Liver (tissue), 9 donors: Measurements from ENCODE around the gene GRK5. TPM values are rescaled to one million over a fixed set of nuclear protein-coding genes. Genes with fewer than 3 reads are reported as not detected.

Source experiments
- DNase-seq: peaks from one replicate; pipeline ENCODE4 v3.0.0-alpha.2; 2017; ENCODE audit warnings: low spot score
- H3K27ac ChIP-seq, 2 donors: one replicate each; pipeline ENCODE4 v1.7.0; 2013; ENCODE audit warnings: inconsistent platforms in 2 of 2, low read length in 2 of 2, control low read depth in 1 of 2, low read depth in 1 of 2, mild to moderate bottlenecking in 1 of 2
- H3K27me3 ChIP-seq, 4 donors: one replicate each; pipeline versions ENCODE4 v1.6.1 to v1.7.0; 2013; ENCODE audit warnings: low read length in 3 of 4, inconsistent platforms in 1 of 4, mild to moderate bottlenecking in 1 of 4, moderate library complexity in 1 of 4; ENCODE audit not compliant: control insufficient read depth in 4 of 4, insufficient read depth in 4 of 4
- H3K36me3 ChIP-seq, 4 donors: one replicate each; pipeline versions ENCODE4 v1.6.1 to v1.7.0; 2013; ENCODE audit warnings: low read length in 3 of 4, mild to moderate bottlenecking in 3 of 4, low read depth in 1 of 4, moderate library complexity in 1 of 4; ENCODE audit not compliant: control insufficient read depth in 4 of 4, insufficient read depth in 3 of 4
- H3K4me1 ChIP-seq, 4 donors: one replicate each; pipeline versions ENCODE4 v1.6.1 to v1.7.0; 2013; ENCODE audit warnings: low read length in 3 of 4, mild to moderate bottlenecking in 3 of 4, moderate library complexity in 1 of 4; ENCODE audit not compliant: control insufficient read depth in 4 of 4, insufficient read depth in 4 of 4
- H3K4me3 ChIP-seq, 3 donors: one replicate each; pipeline versions ENCODE4 v1.6.1 to v1.7.0; 2013; ENCODE audit warnings: low read length in 3 of 3, control low read depth in 1 of 3, low read depth in 1 of 3, mild to moderate bottlenecking in 1 of 3
- H3K9ac ChIP-seq, 2 donors: one replicate each; pipeline ENCODE4 v1.7.0; 2013; ENCODE audit warnings: low read length in 2 of 2, mild to moderate bottlenecking in 2 of 2, moderate library complexity in 2 of 2, control low read depth in 1 of 2, low read depth in 1 of 2
- H3K9me3 ChIP-seq, 4 donors: one replicate each; pipeline versions ENCODE4 v1.6.1 to v1.7.0; 2013; ENCODE audit warnings: low read length in 3 of 4; ENCODE audit not compliant: control insufficient read depth in 4 of 4
- ATF3 ChIP-seq: IDR thresholded peaks from 2 replicates; pipeline ENCODE4 v1.6.1; 2016; ENCODE audit warnings: antibody characterized with exemption
- CTCF ChIP-seq: fragments of 150-350 bp; IDR thresholded peaks from 2 replicates; pipeline ENCODE4 v1.5.1; 2017; ENCODE audit warnings: improper control_type of control experiment, low read depth, low read length; ENCODE audit not compliant: missing input control
- EGR1 ChIP-seq, 2 donors: IDR thresholded peaks; 2 replicates each; pipeline ENCODE4 v1.6.1; 2016 to 2018; ENCODE audit warnings: antibody characterized with exemption in 2 of 2, low read depth in 2 of 2
- FOXA1 ChIP-seq: IDR thresholded peaks from 2 replicates; pipeline ENCODE4 v1.6.1; 2016; ENCODE audit warnings: antibody characterized with exemption
- FOXA2 ChIP-seq: IDR thresholded peaks from 2 replicates; pipeline ENCODE4 v1.6.1; 2016; ENCODE audit warnings: antibody characterized with exemption
- GABPA ChIP-seq, 2 donors: IDR thresholded peaks in 1 of 2; conservative IDR thresholded peaks in 1 of 2; 2 replicates each; pipeline ENCODE4 v1.6.1; 2016; ENCODE audit warnings: antibody characterized with exemption in 2 of 2, mild to moderate bottlenecking in 1 of 2, moderate library complexity in 1 of 2
- HNF4A ChIP-seq, 2 donors: conservative IDR thresholded peaks; 2 replicates each; pipeline ENCODE4 v1.6.1; 2016; ENCODE audit warnings: antibody characterized with exemption in 2 of 2, mild to moderate bottlenecking in 2 of 2
- HNF4G ChIP-seq: IDR thresholded peaks from 2 replicates; pipeline ENCODE4 v1.6.1; 2016; ENCODE audit warnings: antibody characterized with exemption
- JUND ChIP-seq, 2 donors: IDR thresholded peaks; 2 replicates each; pipeline ENCODE4 v1.6.1; 2016; ENCODE audit warnings: antibody characterized with exemption in 2 of 2
- MAX ChIP-seq: IDR thresholded peaks from 2 replicates; pipeline ENCODE4 v1.6.1; 2016; ENCODE audit warnings: antibody characterized with exemption
- NR2F2 ChIP-seq: IDR thresholded peaks from 2 replicates; pipeline ENCODE4 v1.6.1; 2016; ENCODE audit warnings: antibody characterized with exemption
- RAD21 ChIP-seq, 2 donors: IDR thresholded peaks; 2 replicates each; pipeline ENCODE4 v1.6.1; 2016; ENCODE audit warnings: antibody characterized with exemption in 2 of 2, mild to moderate bottlenecking in 2 of 2
- REST ChIP-seq: IDR thresholded peaks from 2 replicates; pipeline ENCODE4 v1.6.1; 2016; ENCODE audit warnings: antibody characterized with exemption, mild to moderate bottlenecking
- RXRA ChIP-seq, 2 donors: IDR thresholded peaks; 2 replicates each; pipeline ENCODE4 v1.6.1; 2017 to 2018; ENCODE audit warnings: antibody characterized with exemption in 2 of 2, mild to moderate bottlenecking in 1 of 2
- SP1 ChIP-seq: IDR thresholded peaks from 2 replicates; pipeline ENCODE4 v1.6.1; 2018; ENCODE audit warnings: antibody characterized with exemption, mild to moderate bottlenecking
- TAF1 ChIP-seq: conservative IDR thresholded peaks from 2 replicates; pipeline ENCODE4 v1.6.1; 2016; ENCODE audit warnings: antibody characterized with exemption, mild to moderate bottlenecking
- YY1 ChIP-seq: IDR thresholded peaks from 2 replicates; pipeline ENCODE4 v1.6.1; 2016; ENCODE audit warnings: antibody characterized with exemption, mild to moderate bottlenecking
- WGBS: extraction: QIAGEN DNeasy Blood & Tissue Kit; methylation state at CpG from one replicate; pipeline ENCODE4 v1.1.7; 2013; 5-methylcytosine and 5-hydroxymethylcytosine counted together
- polyA plus RNA-seq, 2 donors: library from polyadenylated mRNA; stranded (reverse) in 1 of 2; unstranded in 1 of 2; fragments of 200-250 nt in 1 of 2; fragments of >200 nt in 1 of 2; fragmentation: Nextera tagmentation in 1 of 2; extraction: Ambion mirVana in 1 of 2; gene quantifications; one replicate each; pipeline versions ENCODE4 v1.2.1 to v1.2.3, GENCODE V29; 2013 to 2015
- total RNA-seq, 2 donors: library from RNA; depleted of rRNA; stranded (reverse); fragments of >200 nt; gene quantifications; one replicate each; pipeline ENCODE4 v1.2.3, GENCODE V29; 2014
- donor health status: healthy.
- donor health status: healthy.
- donor health status: healthy.
- donor health status: healthy.
- donor health status: healthy.

The GRK5 gene
- total and polyA plus RNA-seq, 4 donors: 2.1 to 6.6 (median 5.1) TPM

- no peak overlapping the region for H3K4me3 ChIP-seq
- H3K9ac ChIP-seq: no peak overlapping the region
- peak overlapping the region in 1 of 2 donors; percentile 24 for H3K27ac ChIP-seq
- no peaks in the 10 kb centered on the region for H3K9me3 ChIP-seq
- H3K4me1 ChIP-seq: peaks cover 15 to 37% (median 30%) of the 10 kb centered on the region in 4 donors
- H3K27me3 ChIP-seq: no peaks in the 10 kb centered on the region
- TF ChIP-seq HNF4G: no peak
- TF ChIP-seq NR2F2: no peak
- TF ChIP-seq YY1: no peak
- TF ChIP-seq ATF3: no peak
- TF ChIP-seq RAD21 (IDR thresholded peaks at IDR 0.05): no peak
- TF ChIP-seq FOXA2: no peak
- TF ChIP-seq GABPA (IDR thresholded peaks at IDR 0.05 in 1 of 2, conservative IDR thresholded peaks at IDR 0.05 in 1 of 2): no peak
- TF ChIP-seq TAF1: no peak
- TF ChIP-seq FOXA1: no peak
- no peak for TF ChIP-seq HNF4A (conservative IDR thresholded peaks at IDR 0.05)
- TF ChIP-seq RXRA (IDR thresholded peaks at IDR 0.05): no peak
- TF ChIP-seq CTCF: no peak
- no peak for TF ChIP-seq MAX
- TF ChIP-seq EGR1 (IDR thresholded peaks at IDR 0.05; ENCODE audit: low read depth in 2 of 2): no peak
- TF ChIP-seq REST: no peak
- TF ChIP-seq SP1: no peak
- 89% methylated on average over 5 of the region's 5 CpGs for WGBS
- H3K36me3 ChIP-seq: no peaks in the 10 kb centered on the region
- DNase-seq: no peak
Observed at GRCh38 chr10:119283387-119283786, 76.0 kb downstream of the GRK5 start.

GRCh38 chr10:119283818-119284217 is 76.4 kb downstream of the GRK5 start:
- H3K9me3 ChIP-seq: no peaks in the 10 kb centered on the region
- no peaks in the 10 kb centered on the region for H3K27me3 ChIP-seq
- peaks cover 15 to 42% (median 33%) of the 10 kb centered on the region in 4 donors for H3K4me1 ChIP-seq
- peak in 1 of 2 donors; percentile 47 for TF ChIP-seq RAD21 (IDR thresholded peaks at IDR 0.05)
- no peak for TF ChIP-seq FOXA1
- peak in 1 of 2 donors; percentile 35 for TF ChIP-seq RXRA (IDR thresholded peaks at IDR 0.05)
- no peak for TF ChIP-seq FOXA2
- TF ChIP-seq CTCF: no peak
- no peak for TF ChIP-seq ATF3
- TF ChIP-seq JUND (IDR thresholded peaks at IDR 0.05): no peak
- TF ChIP-seq REST: no peak
- TF ChIP-seq HNF4A (conservative IDR thresholded peaks at IDR 0.05): peak; percentile 21 to 48
- TF ChIP-seq YY1: peak; percentile 23
- no peak for TF ChIP-seq SP1
- no peak overlapping the region for H3K9ac ChIP-seq
- H3K36me3 ChIP-seq: no peaks in the 10 kb centered on the region
- peak overlapping the region; percentile 22 to 24 for H3K27ac ChIP-seq
- H3K4me3 ChIP-seq: no peak overlapping the region
- DNase-seq: no peak
- 45% methylated on average over 5 of the region's 5 CpGs for WGBS
